Measurements from ENCODE around the gene ATP6V1G2. TPM values are rescaled to one million over a fixed set of nuclear protein-coding genes. Genes with fewer than 3 reads are reported as not detected.

Gene ATP6V1G2
- total RNA-seq, 1 donor from 2014 or later, result 1.4 TPM

DNA sequence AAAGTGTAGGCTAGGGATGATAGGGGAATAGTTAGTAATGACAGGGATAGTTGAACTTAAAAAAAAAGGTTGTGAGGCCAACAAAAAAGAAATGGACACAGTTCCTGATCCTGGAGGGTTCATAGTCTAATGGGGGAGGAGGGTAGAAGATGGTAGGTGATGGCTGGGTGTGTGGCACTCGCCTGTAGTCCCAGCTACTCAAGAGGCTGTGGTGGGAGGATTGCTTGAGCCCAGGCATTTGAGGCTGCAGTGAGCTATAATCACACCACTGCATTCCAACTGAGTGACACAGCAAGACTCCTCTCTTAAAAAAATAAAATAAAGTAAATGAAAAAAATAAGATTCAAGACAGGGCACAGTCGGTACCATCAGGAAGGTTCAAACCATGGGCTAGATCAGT is 50.8 kb downstream of the ATP6V1G2 start:
- intact Hi-C loops (cut with micrococcal nuclease), result loop anchor here (2.0 to 10.0 kb wide), 7 partner anchors 157 to 1479 kb away; partner anchors contain the start of genes BAG6, CLIC1, GNL1 and PRR3

Other genes starting within 250 kb of the ATP6V1G2 start
- 6,139 and 6,208 TPM in 2 replicates for gene HLA-B, start 189.4 kb downstream of the ATP6V1G2 start, total RNA-seq
- 12.4 and 12.8 TPM in 2 replicates for gene MICA, start 143.0 kb downstream of the ATP6V1G2 start, total RNA-seq
- gene MICB, start 48.5 kb downstream of the ATP6V1G2 start, total RNA-seq, result 55.3 and 58.5 TPM in 2 replicates
- not detected in 2 replicates for gene MCCD1, start 17.6 kb downstream of the ATP6V1G2 start, total RNA-seq
- 422 and 431 TPM in 2 replicates for gene DDX39B, start 4.6 kb downstream of the ATP6V1G2 start, total RNA-seq
- 14.5 and 16.4 TPM in 2 replicates for gene NFKBIL1, start 1.0 kb upstream of the ATP6V1G2 start, total RNA-seq
- gene LTA, start 25.7 kb upstream of the ATP6V1G2 start, total RNA-seq, result 204 and 212 TPM in 2 replicates
- gene TNF, start 29.0 kb upstream of the ATP6V1G2 start, total RNA-seq, result 171 and 172 TPM in 2 replicates
- gene LTB, start 35.8 kb upstream of the ATP6V1G2 start, total RNA-seq, result 2,430 and 2,468 TPM in 2 replicates
- 149 and 171 TPM in 2 replicates for gene LST1, start 39.7 kb upstream of the ATP6V1G2 start, total RNA-seq
- 48.5 and 52.7 TPM in 2 replicates for gene NCR3, start 46.4 kb upstream of the ATP6V1G2 start, total RNA-seq
- gene AIF1, start 68.6 kb upstream of the ATP6V1G2 start, total RNA-seq, result 47.7 and 54.0 TPM in 2 replicates
- gene PRRC2A, start 74.1 kb upstream of the ATP6V1G2 start, total RNA-seq, result 230 and 237 TPM in 2 replicates
- gene BAG6, start 106.1 kb upstream of the ATP6V1G2 start, total RNA-seq, result 262 and 284 TPM in 2 replicates
- 1.9 and 2.0 TPM in 2 replicates for gene APOM, start 109.3 kb upstream of the ATP6V1G2 start, total RNA-seq
- 24.7 and 25.7 TPM in 2 replicates for gene C6orf47, start 114.2 kb upstream of the ATP6V1G2 start, total RNA-seq
- 29.3 and 30.0 TPM in 2 replicates for gene GPANK1, start 118.4 kb upstream of the ATP6V1G2 start, total RNA-seq
- 219 and 224 TPM in 2 replicates for gene CSNK2B, start 119.5 kb upstream of the ATP6V1G2 start, total RNA-seq
- 27.5 and 29.1 TPM in 2 replicates for gene LY6G5B, start 123.4 kb upstream of the ATP6V1G2 start, total RNA-seq
- 6.3 TPM in 2 replicates for gene LY6G5C, start 134.5 kb upstream of the ATP6V1G2 start, total RNA-seq
- gene ABHD16A, start 156.7 kb upstream of the ATP6V1G2 start, total RNA-seq, result 53.6 and 59.7 TPM in 2 replicates
- gene LY6G6F, start 160.3 kb upstream of the ATP6V1G2 start, total RNA-seq, result not detected in 2 replicates
- not detected in 2 replicates for gene LY6G6D, start 168.7 kb upstream of the ATP6V1G2 start, total RNA-seq
- 0.41 TPM in 1 of 2 replicates, not detected in the other for gene LY6G6C, start 175.1 kb upstream of the ATP6V1G2 start, total RNA-seq
- gene MPIG6B, start 176.8 kb upstream of the ATP6V1G2 start, total RNA-seq, result not detected in 2 replicates
- gene DDAH2, start 182.7 kb upstream of the ATP6V1G2 start, total RNA-seq, result 12.2 and 14.4 TPM in 2 replicates
- 517 and 529 TPM in 2 replicates for gene CLIC1, start 189.9 kb upstream of the ATP6V1G2 start, total RNA-seq
- gene MSH5, start 193.4 kb upstream of the ATP6V1G2 start, total RNA-seq, result 47.8 and 51.5 TPM in 2 replicates
- 12.2 and 12.8 TPM in 2 replicates for gene SAPCD1, start 216.0 kb upstream of the ATP6V1G2 start, total RNA-seq
- gene VWA7, start 230.7 kb upstream of the ATP6V1G2 start, total RNA-seq, result 6.0 and 6.2 TPM in 2 replicates
- 77.4 and 78.9 TPM in 2 replicates for gene VARS1, start 249.1 kb upstream of the ATP6V1G2 start, total RNA-seq

Measured in T-helper 1 cell treated with Interleukin-12 subunit alpha and Interleukin-12 subunit beta and Interleukin-4 antibody, amounts not matched to agents 30 ng/mL and 1 ng/mL, for 36 hours (primary cell).